ENCODE data around the gene ARL8A. TPM values are rescaled to one million over a fixed set of nuclear protein-coding genes. Genes with fewer than 3 reads are reported as not detected.
A peak's percentile ranks its signal among the peaks of the same experiment; 100 is the strongest.

ARL8A gene
- total RNA-seq, 1 experiment from 2014 or later = 45.6 TPM

- H3K4me3 ChIP-seq (replicated peaks in 1 of 2; ENCODE audit: low read depth in 1 of 2, low read length in 2 of 2) = peak overlapping the region; percentile 77
- H3K79me2 ChIP-seq (ENCODE audit: insufficient read depth, low read length) = peaks cover 44% of the 10 kb centered on the region
- H3K9me2 ChIP-seq (ENCODE audit: insufficient read depth) = no peaks in the 10 kb centered on the region
- POLR2A ChIA-PET = no interaction called here
- peak overlapping the region; percentile 95 for H3K4me2 ChIP-seq (ENCODE audit: low read length)
- H3K9me3 ChIP-seq (ENCODE audit: control insufficient read depth in 1 of 2, insufficient read depth in 1 of 2, low read depth in 1 of 2, low read length in 2 of 2) = no peaks in the 10 kb centered on the region
- RAD21 ChIA-PET (ENCODE audit: low non-redundant PET in 1 of 2, low total read pairs in 2 of 2, uncharacterized antibody in 2 of 2, unreplicated experiment in 2 of 2) = no interaction called here
- peaks cover 5 to 20% of the 10 kb centered on the region in 2 experiments; a peak in 3 of 4 replicates for H3K4me1 ChIP-seq (ENCODE audit: control insufficient read depth in 1 of 2, insufficient read depth in 2 of 2, low read length in 2 of 2)
- intact Hi-C loops (cut with micrococcal nuclease) = no loop called here
- H3K36me3 ChIP-seq (ENCODE audit: control insufficient read depth in 1 of 2, insufficient read depth in 2 of 2, low read length in 2 of 2) = no peaks in the 10 kb centered on the region
- no peak overlapping the region for H2AFZ ChIP-seq (ENCODE audit: low read depth, low read length, poor library complexity, severe bottlenecking)
- peak overlapping the region; percentile 86 for H3K27ac ChIP-seq (ENCODE audit: low read depth, low read length)
- no peaks in the 10 kb centered on the region for H3K27me3 ChIP-seq (ENCODE audit: insufficient read depth, low read length)
- CTCF ChIA-PET = interaction anchor here (1.0 to 1.6 kb wide), 2 partner anchors 8 to 11 kb away, joined by 3 to 5 read pairs; no protein-coding TSS in a partner anchor
- H3K9ac ChIP-seq (ENCODE audit: low read length) = peak overlapping the region; percentile 83
- ATAC-seq (peak; percentile 71), DNase-seq (ENCODE audit: low read depth, low spot score) (no peak)
- no TSS peak for BruUV-seq (replicated peaks)
- H4K20me1 ChIP-seq (ENCODE audit: insufficient read depth) = no peaks in the 10 kb centered on the region
- TF ChIP-seq ATF3 (IDR thresholded peaks at IDR 0.05) = no peak
- peak; percentile 97 for TF ChIP-seq ZFX (IDR thresholded peaks at IDR 0.05)
Measured at GRCh38 chr1:202143768-202144401, 652 bp downstream of the ARL8A start.

- no peaks in the 10 kb centered on the region for H4K20me1 ChIP-seq (ENCODE audit: insufficient read depth)
- H3K9me2 ChIP-seq (ENCODE audit: insufficient read depth) = no peaks in the 10 kb centered on the region
- DNase-seq (ENCODE audit: low read depth, low spot score) (no peak), ATAC-seq (peak; percentile 21)
- TSS peak; percentile 41 for BruUV-seq (replicated peaks)
- TF ChIP-seq TCF7L2 (IDR thresholded peaks at IDR 0.05; ENCODE audit: borderline replicate concordance, extremely low read depth, insufficient read depth, insufficient read length) = no peak
- TF ChIP-seq CBX3 (IDR thresholded peaks at IDR 0.05; ENCODE audit: low read depth) = no peak
- TF ChIP-seq JUND (IDR thresholded peaks at IDR 0.05) = no peak
- TF ChIP-seq SRF (IDR thresholded peaks at IDR 0.05; ENCODE audit: low read depth) = no peak
- TF ChIP-seq EZH2 (IDR thresholded peaks at IDR 0.05) = no peak
- no peak for TF ChIP-seq ELF1 (IDR thresholded peaks at IDR 0.05; ENCODE audit: borderline replicate concordance, low read depth)
- no peak for TF ChIP-seq REST (IDR thresholded peaks at IDR 0.05; ENCODE audit: low read depth)
- TF ChIP-seq POLR2A (IDR thresholded peaks at IDR 0.05; ENCODE audit: borderline replicate concordance, extremely low read depth, insufficient read depth, insufficient read length) = no peak
- TF ChIP-seq YY1 (IDR thresholded peaks at IDR 0.05; ENCODE audit: extremely low read depth, insufficient replicate concordance, low read depth, low read length) = no peak
- TF ChIP-seq SP1 (IDR thresholded peaks at IDR 0.05; ENCODE audit: low read depth) = no peak
- H3K9ac ChIP-seq (ENCODE audit: low read length) = peak overlapping the region; percentile 83
- H3K79me2 ChIP-seq (ENCODE audit: insufficient read depth, low read length) = peaks cover 51% of the 10 kb centered on the region
- ChIA-PET POLR2A (interaction anchor here (1.6 kb wide), 1 partner anchor 11 kb away, joined by 3 read pairs; no protein-coding TSS in a partner anchor), CTCF (interaction anchor here (1.6 kb wide), 1 partner anchor 8 kb away, joined by 5 read pairs; no protein-coding TSS in a partner anchor), RAD21 (ENCODE audit: low non-redundant PET in 1 of 2, low total read pairs in 2 of 2, uncharacterized antibody in 2 of 2, unreplicated experiment in 2 of 2) (no interaction called here)
- H3K9me3 ChIP-seq (ENCODE audit: control insufficient read depth in 1 of 2, insufficient read depth in 1 of 2, low read depth in 1 of 2, low read length in 2 of 2) = no peaks in the 10 kb centered on the region
- peaks cover 5 to 20% of the 10 kb centered on the region in 2 experiments; a peak in 3 of 4 replicates for H3K4me1 ChIP-seq (ENCODE audit: control insufficient read depth in 1 of 2, insufficient read depth in 2 of 2, low read length in 2 of 2)
- H3K4me2 ChIP-seq (ENCODE audit: low read length) = peak overlapping the region; percentile 95
- intact Hi-C loops (cut with micrococcal nuclease) = no loop called here
- no peaks in the 10 kb centered on the region for H3K27me3 ChIP-seq (ENCODE audit: insufficient read depth, low read length)
- peak overlapping the region; percentile 77 for H3K4me3 ChIP-seq (replicated peaks in 1 of 2; ENCODE audit: low read depth in 1 of 2, low read length in 2 of 2)
- no peak overlapping the region for H2AFZ ChIP-seq (ENCODE audit: low read depth, low read length, poor library complexity, severe bottlenecking)
- H3K27ac ChIP-seq (ENCODE audit: low read depth, low read length) = peak overlapping the region; percentile 86; the same call in 1 of the 2 replicates
- H3K36me3 ChIP-seq (ENCODE audit: control insufficient read depth in 1 of 2, insufficient read depth in 2 of 2, low read length in 2 of 2) = no peaks in the 10 kb centered on the region
Measured at GRCh38 chr1:202143011-202143767, 1.3 kb downstream of the ARL8A start.
